HepG2 (cell line): ENCODE data around the gene OSBPL2. TPM values are rescaled to one million over a fixed set of nuclear protein-coding genes. Genes with fewer than 3 reads are reported as not detected.

ENCODE experiments used
- ARID4A ChIP-seq: sonication (generic); formaldehyde crosslinking; IDR thresholded peaks from 2 replicates; pipeline ENCODE4 v1.5.0; 2020; ENCODE audit warnings: mild to moderate bottlenecking, missing genetic modification reagents, borderline replicate concordance
- FOXC1 ChIP-seq: sonication (generic); formaldehyde crosslinking; IDR thresholded peaks from 2 replicates; pipeline ENCODE4 v1.8.0; 2022; ENCODE audit warnings: mild to moderate bottlenecking, missing genetic modification reagents, borderline replicate concordance
- HHEX ChIP-seq: IDR thresholded peaks from 2 replicates; pipeline ENCODE4 v1.6.1; 2016; ENCODE audit warnings: control low read depth
- PAF1 ChIP-seq: IDR thresholded peaks from 2 replicates; pipeline ENCODE4 v1.6.1; 2016; ENCODE audit warnings: missing genetic modification reagents, missing compliant biosample characterization
- RBFOX2 ChIP-seq: fragments of 200-400 bp; formaldehyde crosslinking; IDR thresholded peaks from 2 replicates; pipeline ENCODE4 v1.6.1; 2017; ENCODE audit warnings: low read depth, mild to moderate bottlenecking, low read length
- SETDB1 ChIP-seq: sonication (generic); formaldehyde crosslinking; IDR thresholded peaks from 2 replicates; pipeline ENCODE4 v1.5.1; 2020; ENCODE audit warnings: missing genetic modification reagents, mild to moderate bottlenecking, borderline replicate concordance
- SP140L ChIP-seq: sonication (generic); formaldehyde crosslinking; IDR thresholded peaks from 2 replicates; pipeline ENCODE4 v1.4.0; 2020; ENCODE audit warnings: missing genetic modification reagents, borderline replicate concordance
- ZBTB34 ChIP-seq: sonication (generic); formaldehyde crosslinking; IDR thresholded peaks from 2 replicates; pipeline ENCODE4 v1.8.0; 2022; ENCODE audit warnings: mild to moderate bottlenecking, missing genetic modification reagents
- ZFP37 ChIP-seq: sonication (generic); formaldehyde crosslinking; IDR thresholded peaks from 2 replicates; pipeline ENCODE4 v1.4.0; 2020; ENCODE audit warnings: missing genetic modification reagents, borderline replicate concordance
- ZNF275 ChIP-seq: sonication (generic); formaldehyde crosslinking; IDR thresholded peaks from 2 replicates; pipeline ENCODE4 v1.8.0; 2022; ENCODE audit warnings: missing genetic modification reagents, mild to moderate bottlenecking, inconsistent platforms, borderline replicate concordance
- ZNF282 ChIP-seq: fragments of 450-650 bp; IDR thresholded peaks from 2 replicates; pipeline ENCODE4 v1.6.1; 2018; ENCODE audit not compliant: partially characterized antibody
- ZNF451 ChIP-seq: sonication (generic); formaldehyde crosslinking; IDR thresholded peaks from 2 replicates; pipeline ENCODE4 v1.5.0; 2020; ENCODE audit warnings: mild to moderate bottlenecking, missing genetic modification reagents
- ZNF512B ChIP-seq: sonication (generic); formaldehyde crosslinking; IDR thresholded peaks from 2 replicates; pipeline ENCODE4 v1.5.1; 2020; ENCODE audit warnings: missing genetic modification reagents, mild to moderate bottlenecking, borderline replicate concordance
- ZNF549 ChIP-seq: sonication (generic); formaldehyde crosslinking; IDR thresholded peaks from 2 replicates; pipeline ENCODE4 v1.5.0; 2020; ENCODE audit warnings: missing genetic modification reagents
- ZNF577 ChIP-seq: sonication (generic); formaldehyde crosslinking; IDR thresholded peaks from 2 replicates; pipeline ENCODE4 v1.4.0; 2020; ENCODE audit warnings: mild to moderate bottlenecking, low read depth, missing genetic modification reagents, borderline replicate concordance
- ZNF709 ChIP-seq: sonication (generic); formaldehyde crosslinking; IDR thresholded peaks from 2 replicates; pipeline ENCODE4 v1.5.0; 2020; ENCODE audit warnings: mild to moderate bottlenecking, missing genetic modification reagents
- ZNF879 ChIP-seq: sonication (generic); formaldehyde crosslinking; IDR thresholded peaks from 2 replicates; pipeline ENCODE4 v1.8.1; 2023; ENCODE audit warnings: missing genetic modification reagents
- ZSCAN21 ChIP-seq: sonication (generic); formaldehyde crosslinking; IDR thresholded peaks from 2 replicates; pipeline ENCODE4 v1.8.0; 2022; ENCODE audit warnings: mild to moderate bottlenecking, missing genetic modification reagents, moderate library complexity, borderline replicate concordance
- polyA plus RNA-seq, 8 experiments: library from polyadenylated mRNA; depleted of rRNA in 3 of 8; stranded (reverse) in 7 of 8; unstranded in 1 of 8; fragments of >200 nt; fragmentation: Illumina TruSeq in 4 of 8; extraction: Trizol in 4 of 8; gene quantifications; 2 replicates each; pipeline versions ENCODE4 v1.2.1 to v1.2.3, GENCODE V29; 2011 to 2016; ENCODE audit warnings: low read depth in 4 of 8, missing spikeins in 1 of 8, mixed read lengths in 1 of 8; ENCODE audit not compliant: insufficient read depth in 1 of 8
- total RNA-seq, 5 experiments: library from RNA; depleted of rRNA; stranded (reverse); fragments of >200 nt; fragmentation: Illumina TruSeq; extraction: Trizol; gene quantifications; 2 replicates each; pipeline ENCODE4 v1.2.3, GENCODE V29; 2016; ENCODE audit warnings: low read depth in 1 of 5
- TF ChIP-seq, protein P1 (sequence below): sonication (generic); formaldehyde crosslinking; IDR thresholded peaks from 2 replicates; pipeline ENCODE4 v1.5.1; 2020; ENCODE audit warnings: missing genetic modification reagents, mild to moderate bottlenecking, borderline replicate concordance

Gene OSBPL2
- total and polyA plus RNA-seq, 2 of the 13 experiments (the other 11 are each of a cell fraction or from before 2014, with no cell fraction given) = 18.5 to 37.4 TPM

DNA sequence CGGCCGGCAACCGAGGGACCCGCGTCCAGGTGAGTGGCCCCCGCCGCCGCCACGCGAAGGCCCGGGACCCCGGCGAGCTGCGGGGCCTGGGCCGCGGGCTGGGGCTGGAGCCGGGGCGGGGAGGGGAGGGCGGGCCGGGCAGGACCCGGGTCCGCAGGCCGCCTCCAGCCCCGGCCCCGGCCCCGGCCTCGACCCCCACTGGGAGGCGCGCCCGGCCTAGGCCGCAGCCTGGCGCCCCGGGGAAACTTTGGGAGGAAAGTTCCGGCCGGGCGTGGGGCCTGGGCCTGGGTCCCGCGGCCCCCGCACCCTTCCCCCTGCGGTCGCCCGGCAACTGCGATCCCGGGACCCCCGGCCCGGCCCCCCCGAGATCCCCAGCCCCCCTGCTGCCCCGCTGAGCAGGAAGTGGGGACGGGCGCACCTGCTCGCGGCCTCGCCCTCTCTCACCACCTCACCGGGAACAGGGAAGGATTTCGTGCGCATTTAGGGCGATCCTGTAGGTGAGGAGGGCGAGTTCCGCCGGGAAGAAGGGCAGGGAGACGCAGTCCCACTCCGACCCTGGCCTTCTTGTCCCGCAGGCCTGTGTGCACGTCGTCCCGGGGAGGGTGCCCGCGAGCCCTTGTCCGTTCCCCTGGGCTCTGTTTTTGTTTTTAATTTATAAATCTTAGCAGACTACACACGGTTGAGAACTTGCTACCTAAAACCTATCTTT, 402 bp downstream of the OSBPL2 start (continued):
- TF ChIP-seq ZNF577 (no peak), ZNF709 (no peak), FOXC1 (peak; percentile 25; the same call in 1 of the 2 replicates), ZNF275 (no peak), ZNF282 (no peak), RBFOX2 (no peak; the same call in none of the 2 replicates), PAF1 (CRISPR knock-in tag) (no peak), ZNF879 (CRISPR knock-in tag) (no peak), ZBTB34 (CRISPR knock-in tag) (no peak), SETDB1 (CRISPR knock-in tag) (no peak), HHEX (CRISPR knock-in tag) (no peak), SP140L (no peak), ZNF549 (CRISPR knock-in tag) (no peak), ZNF451 (CRISPR knock-in tag) (no peak), ZFP37 (CRISPR knock-in tag) (no peak), ZSCAN21 (CRISPR knock-in tag) (no peak), ARID4A (CRISPR knock-in tag) (no peak; the same call in 1 of the 2 replicates), ZNF512B (CRISPR knock-in tag) (no peak)
- TF ChIP-seq, protein P1, sequence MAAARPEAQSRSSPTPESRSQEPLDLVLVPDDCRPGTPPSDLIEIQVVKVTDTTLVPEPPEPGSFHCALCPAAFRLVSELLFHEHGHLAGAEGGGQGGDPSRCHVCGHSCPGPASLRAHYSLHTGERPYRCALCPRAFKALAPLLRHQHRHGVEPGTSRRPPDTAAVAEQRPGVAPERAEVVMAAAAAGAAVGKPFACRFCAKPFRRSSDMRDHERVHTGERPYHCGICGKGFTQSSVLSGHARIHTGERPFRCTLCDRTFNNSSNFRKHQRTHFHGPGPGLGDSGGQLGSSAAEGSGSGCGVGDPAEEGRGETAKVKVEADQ = no peak
